NCI-H460 (cell line): Measurements from ENCODE around the gene OR9A4. TPM values are rescaled to one million over a fixed set of nuclear protein-coding genes. Genes with fewer than 3 reads are reported as not detected.

Experiments used
- DNase-seq: peaks from one replicate; pipeline ENCODE4 v3.0.0-alpha.2; 2016; ENCODE audit warnings: low read depth; ENCODE audit errors: extremely low read depth
- total RNA-seq: library from RNA; depleted of rRNA; stranded (reverse); fragments of >200 nt; shearing (Covaris generic); gene quantifications from 2 replicates; pipeline ENCODE4 v1.2.3, GENCODE V29; 2014; rRNA removed

The OR9A4 gene
- total RNA-seq, 1 experiment from 2014 or later = not detected

DNA sequence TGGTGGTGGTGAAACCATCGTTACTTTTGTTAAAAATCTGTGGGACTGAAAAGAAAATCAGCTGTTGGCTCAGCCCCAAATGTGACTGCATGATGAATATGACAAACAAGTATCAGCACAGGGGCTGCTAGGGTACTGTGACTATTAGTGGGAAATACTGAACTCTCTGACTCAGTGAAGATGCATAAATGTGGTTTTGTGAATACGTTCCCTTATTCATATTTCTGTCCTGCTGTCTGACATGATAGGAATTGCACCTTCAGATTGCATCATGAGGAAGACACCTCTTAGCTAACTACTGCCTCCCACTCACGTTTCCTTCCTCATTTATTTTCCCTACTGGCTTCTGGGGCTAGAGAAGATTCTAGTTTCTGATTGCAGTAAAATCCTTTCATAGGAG is 29.2 kb downstream of the OR9A4 start:
- DNase-seq = no peak

- DNase-seq = no peak
Measured at GRCh38 chr7:141946796-141947195, 30.6 kb downstream of the OR9A4 start, which contains the start of gene CLEC5A. Gene CLEC5A (minus strand): TSS chr7:141946974. CDS start chr7:141946292, 682 bp downstream.

DNA sequence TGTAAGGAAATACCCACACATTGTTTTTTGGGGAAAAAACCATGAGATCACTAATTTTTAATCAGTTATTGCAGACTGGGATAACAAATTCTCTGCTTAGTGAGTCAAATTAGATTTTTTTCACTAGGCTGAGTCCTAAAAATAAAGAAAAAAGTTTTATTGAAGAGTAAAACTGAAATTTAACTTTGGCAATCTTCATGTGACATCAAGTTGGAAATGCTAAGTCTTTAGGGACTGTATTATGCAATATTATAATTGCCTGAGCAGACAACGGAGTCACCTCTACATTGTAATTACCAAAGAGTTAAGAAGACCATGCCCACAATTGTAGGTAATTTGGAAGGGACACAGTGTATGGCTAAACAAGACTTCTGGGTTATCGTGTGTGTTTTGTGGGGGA is 32.8 kb downstream of the OR9A4 start:
- DNase-seq = no peak

DNA sequence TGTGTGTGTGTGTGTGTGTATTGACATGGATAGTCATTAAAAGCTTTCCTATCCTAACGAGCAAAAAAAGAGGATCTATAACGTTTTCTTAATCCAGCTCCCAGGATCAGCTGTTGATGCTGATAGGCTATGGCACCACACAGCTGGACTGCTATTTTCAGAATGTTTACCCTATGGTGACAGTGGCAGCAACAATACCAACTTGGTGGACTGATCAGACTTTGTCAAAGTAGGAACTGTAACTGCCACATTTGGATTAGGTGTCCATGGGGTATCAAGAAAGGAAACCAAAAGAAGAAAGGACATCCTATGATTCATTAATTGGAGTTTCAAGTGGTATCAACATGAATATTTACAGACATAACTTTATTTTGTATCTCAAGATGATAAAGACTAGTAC is 33.3 kb downstream of the OR9A4 start:
- no peak for DNase-seq

DNA sequence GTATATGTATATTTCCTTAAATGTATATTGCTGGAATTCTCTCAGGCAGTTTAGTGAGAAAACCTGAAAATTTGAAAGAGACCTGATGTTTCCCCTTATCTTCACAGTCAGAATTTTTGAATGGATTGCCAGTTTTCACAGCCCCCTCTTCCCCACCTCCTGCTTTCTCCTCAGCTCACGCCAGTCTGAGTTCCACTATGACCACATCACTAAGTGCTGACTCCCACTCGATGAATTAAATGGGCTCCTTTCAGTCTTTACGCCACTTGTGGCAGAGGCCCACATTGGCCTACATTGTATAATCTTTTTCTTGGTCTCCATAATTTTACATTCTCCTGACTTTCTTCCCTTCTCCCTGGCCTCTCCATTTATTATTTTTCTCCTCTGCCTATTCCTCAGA is 33.7 kb downstream of the OR9A4 start:
- DNase-seq = no peak

GRCh38 chr7:141950806-141951205 is 34.6 kb downstream of the OR9A4 start:
- DNase-seq = no peak

DNA sequence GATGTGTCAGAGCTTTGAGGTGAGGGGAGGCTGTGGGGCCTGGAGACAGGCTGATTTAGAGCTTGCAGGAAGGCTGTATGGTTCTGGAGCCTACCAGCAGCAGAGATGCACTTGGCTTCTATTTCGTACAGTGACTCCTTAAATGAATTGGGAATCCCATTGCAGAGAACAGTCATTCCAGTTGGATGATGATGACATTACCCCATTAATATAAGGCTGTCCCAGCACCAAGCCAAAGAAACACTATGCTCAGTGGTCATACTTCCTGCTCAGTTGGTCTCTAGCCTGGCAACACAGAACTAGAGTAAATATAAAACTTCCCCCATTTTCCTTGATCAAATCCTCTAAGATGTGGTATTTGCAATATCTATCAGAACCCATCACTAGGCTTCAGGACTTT is 36.3 kb downstream of the OR9A4 start:
- no peak for DNase-seq

DNA sequence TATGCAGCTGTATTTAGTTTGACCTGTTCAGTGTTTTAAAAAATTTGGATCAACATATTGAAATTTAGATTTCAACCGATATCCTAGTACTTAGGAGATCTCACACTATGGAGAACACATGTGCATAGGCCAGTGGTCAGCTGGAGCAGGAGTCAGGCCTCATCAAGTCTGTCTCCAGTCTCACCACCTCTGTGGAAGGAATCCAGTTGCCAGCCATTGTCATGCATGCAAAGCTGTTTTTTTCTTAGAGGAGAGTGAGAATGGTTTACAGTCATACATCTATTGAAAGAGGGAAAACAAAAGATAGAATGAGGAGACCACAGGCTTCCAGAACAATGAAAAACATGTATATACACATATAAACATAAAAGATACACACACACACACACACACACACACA is 38.1 kb downstream of the OR9A4 start:
- DNase-seq = no peak

- DNase-seq = no peak
Measured at GRCh38 chr7:141956084-141956483, 39.9 kb downstream of the OR9A4 start.

DNA sequence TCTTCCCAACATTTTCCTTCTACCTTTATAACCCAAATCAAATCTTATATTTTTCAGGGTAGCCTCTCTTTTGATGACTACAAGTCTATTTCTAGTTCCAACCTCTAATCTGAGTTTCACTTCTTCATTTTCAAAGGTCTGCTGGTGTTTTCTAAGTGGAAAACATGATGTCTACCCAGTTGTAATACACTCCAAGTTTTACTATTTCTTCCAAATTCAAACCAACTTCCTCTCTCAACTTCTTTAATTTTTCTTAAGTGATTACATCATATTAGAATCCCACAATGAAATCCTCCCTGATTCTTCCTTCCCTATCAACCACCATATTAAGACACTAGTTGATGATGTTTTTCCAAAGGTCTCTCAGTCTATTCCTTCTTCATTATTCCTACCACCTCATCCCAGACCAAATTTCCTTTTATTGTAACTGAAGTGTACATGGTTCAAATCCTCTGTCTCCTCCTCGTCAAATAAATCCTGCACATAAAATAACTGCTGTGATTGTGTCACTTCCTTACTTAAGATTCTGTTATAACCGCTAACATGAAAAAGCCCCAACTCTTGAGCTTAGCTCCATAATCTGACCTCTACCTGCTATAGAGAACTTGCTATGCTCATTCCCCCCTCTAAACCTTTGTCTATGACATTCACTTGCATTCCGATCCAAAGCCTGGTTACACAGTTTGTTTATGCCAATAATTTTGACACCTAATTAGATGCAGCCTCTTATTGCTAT is 44.7 kb downstream of the OR9A4 start:
- no peak for DNase-seq

Other genes with a start within 250 kb of the OR9A4 start
- 9.2 and 11.5 TPM in 2 replicates for gene DENND11, start 214.2 kb upstream of the OR9A4 start, total RNA-seq
- 0.27 TPM in 1 of 2 replicates, not detected in the other for gene WEE2, start 208.0 kb upstream of the OR9A4 start, total RNA-seq
- 360 and 362 TPM in 2 replicates for gene SSBP1, start 178.0 kb upstream of the OR9A4 start, total RNA-seq
- gene TAS2R3, start 152.3 kb upstream of the OR9A4 start, total RNA-seq = 0.78 and 0.84 TPM in 2 replicates
- gene TAS2R4, start 139.7 kb upstream of the OR9A4 start, total RNA-seq = 1.2 and 1.3 TPM in 2 replicates
- gene TAS2R5, start 126.2 kb upstream of the OR9A4 start, total RNA-seq = 0.50 and 0.66 TPM in 2 replicates
- not detected in 2 replicates for gene PRSS37, start 74.9 kb upstream of the OR9A4 start, total RNA-seq
- gene CLEC5A, start 30.6 kb downstream of the OR9A4 start, total RNA-seq = not detected in 2 replicates
- gene TAS2R38, start 57.4 kb downstream of the OR9A4 start, total RNA-seq = not detected in 2 replicates
- gene MGAM, start 79.5 kb downstream of the OR9A4 start, total RNA-seq = not detected in 2 replicates
- gene MGAM2, start 195.3 kb downstream of the OR9A4 start, total RNA-seq = not detected in 2 replicates